ENCODE measurements around the gene ELF3.
"Not testable (repeated sequence)": the region's sequence is repeated elsewhere in the genome, so short reads cannot be mapped to it uniquely, and the experiment has no call there.

ELF3 gene

DNA sequence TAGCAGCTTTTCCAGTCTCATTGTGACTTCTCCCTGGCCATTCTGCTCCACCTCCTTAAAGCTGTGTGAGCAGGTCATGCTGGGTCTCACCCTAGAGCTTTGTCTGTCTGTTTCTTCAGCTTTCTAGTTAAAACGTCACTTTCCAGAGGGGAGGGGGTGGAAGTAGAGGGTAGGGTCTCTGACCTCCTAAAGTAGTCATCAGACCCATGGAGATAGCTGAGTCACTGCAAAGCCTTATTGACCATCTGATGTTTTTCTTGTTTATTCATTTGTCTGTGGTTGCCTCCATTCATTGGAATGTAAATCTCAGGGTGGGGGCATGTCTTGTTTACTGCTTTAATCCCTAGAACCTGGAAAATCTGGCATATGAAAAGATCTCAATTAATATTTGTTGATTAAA is 52.7 kb downstream of the ELF3 start:
- DNase-seq (ENCODE audit: insufficient read length, low spot score) (no peak), FAIRE-seq (no peak)
- TF ChIP-seq POLR2A (IDR thresholded peaks at IDR 0.05; ENCODE audit: low read depth, low read length) (no peak), SPI1 (IDR thresholded peaks at IDR 0.05; ENCODE audit: low read depth, low read length) (no peak)

DNA sequence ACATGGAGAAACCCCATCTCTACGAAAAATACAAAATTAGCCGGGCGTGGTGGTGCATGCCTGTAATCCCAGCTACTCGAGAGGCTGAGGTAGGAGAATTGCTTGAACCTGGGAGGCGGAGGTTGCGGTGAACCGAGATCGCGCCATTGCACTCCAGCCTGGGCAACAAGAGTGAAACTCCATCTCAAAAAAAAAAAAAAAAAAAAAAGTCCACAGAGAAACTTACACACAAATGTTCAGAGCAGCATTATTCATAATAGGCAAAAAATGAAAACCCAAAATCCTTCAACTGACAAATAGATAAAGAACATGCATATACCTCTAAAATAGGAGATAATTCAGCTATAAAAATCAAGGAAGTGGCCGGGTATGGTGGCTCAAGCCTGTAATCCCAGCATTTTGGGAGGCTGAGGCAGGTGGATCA is 54.5 kb downstream of the ELF3 start:
- not testable (repeated sequence) for FAIRE-seq; DNase-seq (ENCODE audit: insufficient read length, low spot score)

Data from GM12891 (cell line).